ENCODE measurements around the gene PDCD11.
"Not testable (repeated sequence)": the region's sequence is repeated elsewhere in the genome, so short reads cannot be mapped to it uniquely, and the experiment has no call there.

Gene PDCD11

GRCh38 chr10:103416436-103417147 is 20.2 kb downstream of the PDCD11 start:
- DNase-seq (ENCODE audit: low read depth in 2 of 2): peak; percentile 9 to 16

DNA sequence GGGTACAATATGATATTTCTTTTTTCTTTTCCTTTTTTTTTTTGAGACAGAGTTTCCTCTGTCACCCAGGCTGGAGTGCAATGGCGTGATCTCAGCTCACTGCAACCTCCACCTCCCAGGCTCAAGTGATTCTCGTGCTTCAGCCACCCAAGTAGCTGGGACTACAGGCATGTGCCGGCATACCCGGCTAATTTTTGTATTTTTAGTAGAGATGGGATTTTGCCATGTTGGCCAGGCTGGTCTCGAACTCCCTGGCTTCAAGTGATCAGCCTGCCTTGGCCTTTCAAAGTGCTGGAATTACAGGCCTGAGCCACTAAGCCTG is 20.7 kb downstream of the PDCD11 start:
- DNase-seq (ENCODE audit: low read depth in 2 of 2): not testable (repeated sequence)

DNA sequence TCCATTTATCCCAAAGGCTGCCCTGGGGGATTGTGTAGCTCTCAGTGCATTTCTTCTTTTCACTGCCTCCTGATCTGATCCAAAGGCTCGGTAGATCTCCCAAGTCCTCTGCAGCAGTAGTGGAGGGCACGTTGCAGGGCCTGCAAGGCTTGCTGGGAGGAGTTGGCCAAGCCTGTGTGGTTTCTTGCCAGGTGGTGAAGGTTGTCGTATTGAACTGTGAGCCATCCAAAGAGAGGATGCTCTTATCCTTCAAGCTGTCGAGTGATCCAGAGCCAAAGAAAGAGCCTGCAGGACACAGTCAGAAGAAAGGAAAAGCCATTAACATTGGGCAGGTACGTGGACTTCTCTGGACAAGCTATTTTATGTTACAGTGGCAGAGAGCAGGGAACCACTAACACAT is 21.2 kb downstream of the PDCD11 start:
- DNase-seq (ENCODE audit: low read depth in 2 of 2): no peak

DNA sequence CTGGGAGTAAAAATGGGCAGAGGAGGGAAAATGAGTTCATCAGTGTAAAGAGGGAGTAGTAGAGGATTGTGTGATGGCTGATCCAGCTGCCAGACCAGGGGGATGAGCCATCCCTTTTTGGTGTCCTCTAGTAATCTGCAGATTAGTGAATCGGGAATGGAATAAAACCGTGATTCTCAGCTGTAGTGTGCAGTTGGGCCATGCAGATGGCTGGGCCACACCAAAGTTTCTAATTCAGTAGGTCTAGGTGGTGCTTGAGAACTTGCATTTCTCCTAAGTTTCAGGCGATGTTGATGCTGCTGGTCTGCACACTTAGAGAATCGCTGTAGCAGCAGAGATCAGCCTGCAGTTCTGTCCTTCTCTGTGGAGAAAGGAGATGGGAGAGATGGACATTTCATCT is 22.7 kb downstream of the PDCD11 start:
- no peak for DNase-seq (ENCODE audit: low read depth in 2 of 2)

- DNase-seq (ENCODE audit: low read depth in 2 of 2): no peak
Observed at GRCh38 chr10:103423748-103424147, 27.3 kb downstream of the PDCD11 start.

DNA sequence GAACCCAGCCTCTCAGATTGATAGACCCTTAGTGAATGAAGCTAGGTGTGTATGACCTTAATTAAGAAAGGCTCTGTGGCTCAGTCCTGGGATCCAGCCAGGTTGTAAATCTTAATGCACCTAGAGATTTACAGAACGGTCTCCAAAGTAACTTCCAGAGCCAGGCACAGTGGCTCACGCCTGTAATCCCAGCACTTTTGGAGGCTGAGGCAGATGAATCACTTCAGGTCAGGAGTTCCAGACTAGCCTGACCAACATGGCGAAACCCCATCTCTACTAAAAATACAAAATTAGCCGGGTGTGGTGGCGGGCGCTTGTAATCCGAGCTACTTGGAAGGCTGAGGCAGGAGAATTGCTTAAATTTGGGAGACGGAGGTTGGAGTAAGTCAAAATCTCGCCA is 31.4 kb downstream of the PDCD11 start:
- no peak for DNase-seq (ENCODE audit: low read depth in 2 of 2)

- no peak for DNase-seq (ENCODE audit: low read depth in 2 of 2)
Observed at GRCh38 chr10:103428989-103429643, 32.7 kb downstream of the PDCD11 start.

- no peak for DNase-seq (ENCODE audit: low read depth in 2 of 2)
Observed at GRCh38 chr10:103429647-103430046, 33.2 kb downstream of the PDCD11 start.

DNA sequence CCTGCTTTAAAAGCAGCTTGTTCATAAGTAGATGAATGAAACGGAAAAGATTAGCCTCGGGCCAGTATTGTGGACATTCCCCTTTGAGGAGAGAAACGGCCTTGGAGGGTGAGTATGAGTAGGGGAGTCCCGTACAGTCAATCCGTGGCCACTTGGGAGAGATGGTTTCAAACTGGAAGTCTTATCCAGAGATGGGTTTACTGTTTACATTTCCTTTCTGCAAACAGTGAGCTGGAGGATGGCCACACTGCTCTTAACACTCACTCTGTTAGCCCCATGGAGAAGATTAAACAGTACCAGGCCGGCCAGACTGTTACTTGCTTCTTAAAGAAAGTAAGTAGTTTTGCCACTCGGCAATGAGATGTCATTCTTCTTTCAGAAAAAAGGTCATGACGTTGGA is 35.5 kb downstream of the PDCD11 start:
- no peak for DNase-seq (ENCODE audit: low read depth in 2 of 2)

GRCh38 chr10:103433858-103434257 is 37.4 kb downstream of the PDCD11 start:
- no peak for DNase-seq (ENCODE audit: low read depth in 2 of 2)

GRCh38 chr10:103439776-103440175 is 43.4 kb downstream of the PDCD11 start:
- no peak for DNase-seq (ENCODE audit: low read depth in 2 of 2)

GRCh38 chr10:103440416-103440815 is 44.0 kb downstream of the PDCD11 start:
- no peak for DNase-seq (ENCODE audit: low read depth in 2 of 2)

- no peak for DNase-seq (ENCODE audit: low read depth in 2 of 2)
Observed at GRCh38 chr10:103441206-103441605, 44.8 kb downstream of the PDCD11 start.

- DNase-seq (ENCODE audit: low read depth in 2 of 2): no peak
Observed at GRCh38 chr10:103441611-103442010, 45.2 kb downstream of the PDCD11 start.

GRCh38 chr10:103442031-103442461 is 45.6 kb downstream of the PDCD11 start:
- no peak for DNase-seq (ENCODE audit: low read depth in 2 of 2)

DNA sequence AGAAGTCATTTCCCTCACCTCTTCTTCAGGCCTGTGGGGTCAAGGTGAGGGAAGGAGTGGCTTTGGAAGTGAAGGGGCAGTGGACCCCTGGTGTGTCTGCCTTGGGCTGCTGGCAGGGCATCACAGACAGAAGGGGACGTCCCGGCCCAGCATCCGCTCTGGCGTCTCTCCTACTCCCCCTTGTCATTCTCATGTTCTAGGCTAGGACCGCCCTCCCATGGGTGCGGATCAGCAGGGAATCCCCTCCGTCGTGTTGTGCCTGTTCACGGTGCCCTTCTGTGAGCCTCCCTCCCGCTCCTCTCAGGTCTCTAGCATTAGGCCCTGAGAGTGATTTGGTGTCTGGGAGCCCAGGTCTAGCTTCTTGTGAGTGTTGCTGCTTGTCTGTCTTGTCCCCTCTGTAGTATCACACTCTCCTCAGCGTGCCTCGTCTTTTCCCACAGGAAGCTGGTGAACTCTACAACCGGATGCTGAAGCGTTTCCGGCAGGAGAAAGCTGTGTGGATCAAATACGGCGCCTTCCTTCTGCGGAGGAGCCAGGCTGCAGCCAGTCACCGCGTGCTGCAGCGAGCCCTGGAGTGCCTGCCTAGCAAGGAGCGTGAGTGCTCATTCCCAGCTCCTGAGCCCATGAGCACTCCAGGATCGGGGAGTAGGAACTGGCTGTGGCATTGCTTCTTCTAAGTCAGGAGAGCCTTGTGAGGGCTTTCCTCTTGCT is 47.2 kb downstream of the PDCD11 start:
- DNase-seq (ENCODE audit: low read depth in 2 of 2): no peak

GRCh38 chr10:103444478-103444877 is 48.1 kb downstream of the PDCD11 start:
- no peak for DNase-seq (ENCODE audit: low read depth in 2 of 2)

GRCh38 chr10:103445366-103445765 is 48.9 kb downstream of the PDCD11 start:
- no peak for DNase-seq (ENCODE audit: low read depth in 2 of 2)

- no peak for DNase-seq (ENCODE audit: low read depth in 2 of 2)
Observed at GRCh38 chr10:103445767-103446567, 49.5 kb downstream of the PDCD11 start.

- no peak for DNase-seq (ENCODE audit: low read depth in 2 of 2)
Observed at GRCh38 chr10:103447187-103447586, 50.8 kb downstream of the PDCD11 start.

DNA sequence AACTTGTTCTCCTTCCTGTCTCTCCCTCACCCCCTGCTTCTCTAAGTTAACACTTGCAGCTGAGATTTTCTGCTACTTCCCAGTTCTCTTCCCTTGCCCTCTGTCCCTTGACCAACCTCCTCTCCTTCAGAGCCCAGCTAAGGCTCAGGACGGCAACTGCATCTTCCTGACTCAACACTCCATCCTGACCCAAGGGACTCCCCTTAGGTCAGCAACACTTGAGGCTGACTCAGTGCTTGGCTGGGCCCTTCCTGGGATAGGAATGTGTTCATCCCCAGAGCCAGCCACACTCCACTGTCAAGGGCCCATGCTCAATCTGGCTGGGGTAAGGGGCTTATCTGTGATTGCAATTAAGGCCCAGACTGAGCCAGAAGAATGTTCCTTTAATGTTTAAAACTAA is 52.3 kb downstream of the PDCD11 start:
- no peak for DNase-seq (ENCODE audit: low read depth in 2 of 2)
